Measurements from ENCODE around the gene RPS6KA6.

The RPS6KA6 gene

DNA sequence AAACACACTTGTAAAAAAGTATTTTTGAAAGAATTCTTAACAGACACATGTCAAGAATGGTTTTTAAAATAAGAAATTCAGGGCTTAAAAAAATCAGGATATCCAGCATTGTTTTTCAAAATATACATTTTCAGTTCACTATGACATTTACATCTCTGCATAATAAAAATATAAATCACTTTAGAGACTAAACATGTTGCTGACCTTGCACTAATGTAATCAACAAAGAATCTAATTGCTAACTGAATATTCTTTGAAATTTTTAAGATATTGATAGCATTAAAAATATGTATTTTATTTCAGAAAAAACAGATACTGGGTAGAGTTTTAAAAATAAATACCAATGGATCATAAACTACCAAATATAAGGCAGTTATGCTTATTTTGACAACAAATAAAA, 26.4 kb downstream of the RPS6KA6 start:
- H3K36me3 ChIP-seq (ENCODE audit: control insufficient read depth, insufficient read depth, low read length): no peaks in the 10 kb centered on the region
- H3K27me3 ChIP-seq (ENCODE audit: control insufficient read depth, insufficient read depth, low read length): no peaks in the 10 kb centered on the region
- no peak overlapping the region for H3K4me3 ChIP-seq (ENCODE audit: low read depth, low read length)
- peaks cover 3% of the 10 kb centered on the region for H3K4me1 ChIP-seq (ENCODE audit: control insufficient read depth, insufficient read depth, low read length)
- H3K9ac ChIP-seq (ENCODE audit: low read depth, low read length): no peak overlapping the region
- H3K9me3 ChIP-seq (ENCODE audit: control insufficient read depth, insufficient read depth, low read length): no peaks in the 10 kb centered on the region

GRCh38 chrX:84160736-84161135, 27.3 kb downstream of the RPS6KA6 start:
- H3K36me3 ChIP-seq (ENCODE audit: control insufficient read depth, insufficient read depth, low read length): no peaks in the 10 kb centered on the region
- H3K4me1 ChIP-seq (ENCODE audit: control insufficient read depth, insufficient read depth, low read length): peaks cover 3% of the 10 kb centered on the region

GRCh38 chrX:84156821-84157220, 31.2 kb downstream of the RPS6KA6 start:
- Histone ChIP-seq H3K36me3 (ENCODE audit: control insufficient read depth, insufficient read depth, low read length) (no peaks in the 10 kb centered on the region), H3K9ac (ENCODE audit: low read depth, low read length) (no peak overlapping the region), H3K9me3 (ENCODE audit: control insufficient read depth, insufficient read depth, low read length) (no peaks in the 10 kb centered on the region), H3K4me3 (ENCODE audit: low read depth, low read length) (no peak overlapping the region), H3K4me1 (ENCODE audit: control insufficient read depth, insufficient read depth, low read length) (peaks cover 3% of the 10 kb centered on the region), H3K27me3 (ENCODE audit: control insufficient read depth, insufficient read depth, low read length) (no peaks in the 10 kb centered on the region)

More at GRCh38 chrX:84160736-84161135, 27.3 kb downstream of the RPS6KA6 start:
- Histone ChIP-seq H3K4me3 (ENCODE audit: low read depth, low read length) (no peak overlapping the region), H3K9me3 (ENCODE audit: control insufficient read depth, insufficient read depth, low read length) (no peaks in the 10 kb centered on the region), H3K9ac (ENCODE audit: low read depth, low read length) (no peak overlapping the region), H3K27me3 (ENCODE audit: control insufficient read depth, insufficient read depth, low read length) (no peaks in the 10 kb centered on the region)

DNA sequence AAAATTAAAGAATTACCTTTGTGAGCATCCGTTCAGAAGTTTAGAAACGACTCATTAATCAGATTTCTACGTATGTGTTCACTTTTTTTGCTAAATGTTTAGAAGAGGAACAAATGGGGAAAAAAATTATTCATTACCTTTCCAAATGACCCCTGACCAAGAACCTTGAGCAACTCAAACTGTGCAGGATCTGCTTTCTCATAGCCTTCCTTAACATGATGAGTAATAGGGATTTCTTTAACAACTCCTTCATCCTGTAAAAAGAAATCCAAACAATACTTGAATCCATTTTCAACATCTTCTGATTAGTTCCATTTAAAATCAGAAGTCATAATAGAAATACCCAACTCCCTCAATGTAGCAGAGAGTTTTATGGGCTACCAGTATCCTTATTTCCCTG, 32.1 kb downstream of the RPS6KA6 start:
- Histone ChIP-seq H3K4me3 (ENCODE audit: low read depth, low read length) (no peak overlapping the region), H3K36me3 (ENCODE audit: control insufficient read depth, insufficient read depth, low read length) (no peaks in the 10 kb centered on the region), H3K9ac (ENCODE audit: low read depth, low read length) (no peak overlapping the region), H3K9me3 (ENCODE audit: control insufficient read depth, insufficient read depth, low read length) (no peaks in the 10 kb centered on the region), H3K4me1 (ENCODE audit: control insufficient read depth, insufficient read depth, low read length) (peaks cover under 1% of the 10 kb centered on the region), H3K27me3 (ENCODE audit: control insufficient read depth, insufficient read depth, low read length) (no peaks in the 10 kb centered on the region)

DNA sequence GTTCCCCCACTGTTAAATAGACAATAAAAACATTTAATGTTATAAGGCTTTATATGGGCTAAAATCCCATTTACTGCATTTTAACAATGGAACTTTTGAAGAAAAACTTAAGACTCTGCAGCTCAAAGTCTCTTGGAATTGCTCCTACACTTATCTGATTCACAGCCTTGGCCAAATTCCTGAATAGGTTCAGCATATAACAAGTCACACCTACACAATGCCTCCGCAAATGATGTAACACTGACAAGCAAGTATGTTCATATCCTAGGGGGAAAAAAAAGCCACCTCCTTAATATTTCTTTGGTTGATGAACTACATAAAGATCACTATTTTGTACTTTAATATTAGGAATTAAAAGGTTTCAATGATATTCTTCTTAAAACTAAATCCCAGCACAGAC, 34.5 kb downstream of the RPS6KA6 start:
- no peaks in the 10 kb centered on the region for H3K27me3 ChIP-seq (ENCODE audit: control insufficient read depth, insufficient read depth, low read length)
- H3K36me3 ChIP-seq (ENCODE audit: control insufficient read depth, insufficient read depth, low read length): no peaks in the 10 kb centered on the region
- H3K4me1 ChIP-seq (ENCODE audit: control insufficient read depth, insufficient read depth, low read length): no peaks in the 10 kb centered on the region
- no peak overlapping the region for H3K4me3 ChIP-seq (ENCODE audit: low read depth, low read length)
- H3K9me3 ChIP-seq (ENCODE audit: control insufficient read depth, insufficient read depth, low read length): no peaks in the 10 kb centered on the region
- no peak overlapping the region for H3K9ac ChIP-seq (ENCODE audit: low read depth, low read length)

GRCh38 chrX:84144991-84145390, 43.0 kb downstream of the RPS6KA6 start:
- Histone ChIP-seq H3K9me3 (ENCODE audit: control insufficient read depth, insufficient read depth, low read length) (no peaks in the 10 kb centered on the region), H3K9ac (ENCODE audit: low read depth, low read length) (no peak overlapping the region), H3K4me1 (ENCODE audit: control insufficient read depth, insufficient read depth, low read length) (no peaks in the 10 kb centered on the region), H3K27me3 (ENCODE audit: control insufficient read depth, insufficient read depth, low read length) (no peaks in the 10 kb centered on the region), H3K36me3 (ENCODE audit: control insufficient read depth, insufficient read depth, low read length) (no peaks in the 10 kb centered on the region), H3K4me3 (ENCODE audit: low read depth, low read length) (no peak overlapping the region)

DNA sequence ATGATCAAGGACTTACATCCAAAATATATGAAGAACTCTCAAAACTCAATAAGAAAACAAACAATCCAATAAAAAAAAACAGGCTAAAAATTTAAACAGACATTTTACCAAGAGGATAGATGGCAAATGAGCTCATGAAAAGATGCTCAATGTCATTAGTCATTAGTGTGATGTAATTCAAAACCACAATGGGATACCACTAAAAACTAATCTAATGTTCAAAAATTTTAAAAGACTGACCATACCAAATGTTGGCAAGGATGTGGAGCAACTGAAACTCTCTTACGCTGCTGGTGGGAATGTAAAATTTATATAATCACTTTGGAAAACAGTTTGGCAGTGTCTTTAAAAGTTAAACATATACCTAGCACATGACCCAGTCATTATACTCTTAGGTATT, 43.7 kb downstream of the RPS6KA6 start:
- no peaks in the 10 kb centered on the region for H3K27me3 ChIP-seq (ENCODE audit: control insufficient read depth, insufficient read depth, low read length)
- no peaks in the 10 kb centered on the region for H3K9me3 ChIP-seq (ENCODE audit: control insufficient read depth, insufficient read depth, low read length)
- H3K4me3 ChIP-seq (ENCODE audit: low read depth, low read length): no peak overlapping the region
- no peaks in the 10 kb centered on the region for H3K4me1 ChIP-seq (ENCODE audit: control insufficient read depth, insufficient read depth, low read length)
- H3K36me3 ChIP-seq (ENCODE audit: control insufficient read depth, insufficient read depth, low read length): no peaks in the 10 kb centered on the region
- no peak overlapping the region for H3K9ac ChIP-seq (ENCODE audit: low read depth, low read length)

GRCh38 chrX:84133023-84133422, 55.0 kb downstream of the RPS6KA6 start:
- no peaks in the 10 kb centered on the region for H3K27me3 ChIP-seq (ENCODE audit: control insufficient read depth, insufficient read depth, low read length)
- no peaks in the 10 kb centered on the region for H3K36me3 ChIP-seq (ENCODE audit: control insufficient read depth, insufficient read depth, low read length)
- no peak overlapping the region for H3K4me3 ChIP-seq (ENCODE audit: low read depth, low read length)
- no peaks in the 10 kb centered on the region for H3K9me3 ChIP-seq (ENCODE audit: control insufficient read depth, insufficient read depth, low read length)
- no peak overlapping the region for H3K9ac ChIP-seq (ENCODE audit: low read depth, low read length)
- H3K4me1 ChIP-seq (ENCODE audit: control insufficient read depth, insufficient read depth, low read length): no peaks in the 10 kb centered on the region

DNA sequence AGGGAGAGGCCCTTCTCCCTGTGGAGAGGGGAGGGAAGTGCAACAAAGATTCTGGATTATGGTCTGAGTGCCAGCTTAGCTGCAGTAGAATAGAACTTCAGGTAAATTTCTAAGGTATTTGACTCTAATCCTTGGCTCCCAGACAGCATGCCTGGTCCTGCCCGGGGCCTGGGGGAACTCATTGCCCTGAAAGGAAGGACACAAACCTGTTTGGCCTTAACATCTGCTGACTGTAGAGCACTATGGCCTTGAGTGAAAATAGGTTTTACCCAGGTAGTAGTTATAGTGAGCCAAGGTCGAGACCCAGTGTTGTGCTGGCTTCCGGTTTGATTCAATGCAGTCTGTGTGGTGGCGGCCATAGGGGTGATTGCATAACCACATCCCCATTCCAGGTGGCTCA, 64.4 kb downstream of the RPS6KA6 start:
- Histone ChIP-seq H3K9ac (ENCODE audit: low read depth, low read length) (no peak overlapping the region), H3K4me1 (ENCODE audit: control insufficient read depth, insufficient read depth, low read length) (no peaks in the 10 kb centered on the region), H3K36me3 (ENCODE audit: control insufficient read depth, insufficient read depth, low read length) (no peaks in the 10 kb centered on the region), H3K9me3 (ENCODE audit: control insufficient read depth, insufficient read depth, low read length) (peaks cover 4% of the 10 kb centered on the region), H3K4me3 (ENCODE audit: low read depth, low read length) (no peak overlapping the region), H3K27me3 (ENCODE audit: control insufficient read depth, insufficient read depth, low read length) (no peaks in the 10 kb centered on the region)

DNA sequence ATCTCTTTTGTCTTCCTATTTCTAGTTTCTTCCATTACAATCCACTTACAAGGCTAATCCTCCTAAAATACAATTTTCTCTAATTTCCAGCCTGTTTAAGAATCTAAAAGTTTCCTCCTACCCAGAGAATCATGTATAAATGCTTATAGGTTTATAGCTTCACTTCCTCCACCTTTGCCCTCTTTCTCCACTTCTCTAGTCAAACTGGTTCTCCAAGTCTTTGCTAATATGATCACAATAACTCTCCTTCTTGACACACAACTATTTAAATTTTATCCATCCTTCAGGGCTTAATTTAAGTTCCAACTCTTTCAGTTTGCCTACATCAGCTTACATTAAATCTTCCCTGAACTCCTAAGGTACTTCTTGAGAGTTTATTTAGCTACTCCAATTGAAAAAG, 69.2 kb downstream of the RPS6KA6 start:
- Histone ChIP-seq H3K36me3 (ENCODE audit: control insufficient read depth, insufficient read depth, low read length) (no peaks in the 10 kb centered on the region), H3K9ac (ENCODE audit: low read depth, low read length) (no peak overlapping the region), H3K4me3 (ENCODE audit: low read depth, low read length) (no peak overlapping the region), H3K27me3 (ENCODE audit: control insufficient read depth, insufficient read depth, low read length) (no peaks in the 10 kb centered on the region), H3K4me1 (ENCODE audit: control insufficient read depth, insufficient read depth, low read length) (no peaks in the 10 kb centered on the region), H3K9me3 (ENCODE audit: control insufficient read depth, insufficient read depth, low read length) (peaks cover 4% of the 10 kb centered on the region)

- H3K27me3 ChIP-seq (ENCODE audit: control insufficient read depth, insufficient read depth, low read length): no peaks in the 10 kb centered on the region
- H3K9me3 ChIP-seq (ENCODE audit: control insufficient read depth, insufficient read depth, low read length): peaks cover 4% of the 10 kb centered on the region
- H3K4me1 ChIP-seq (ENCODE audit: control insufficient read depth, insufficient read depth, low read length): no peaks in the 10 kb centered on the region
- no peak overlapping the region for H3K4me3 ChIP-seq (ENCODE audit: low read depth, low read length)
- H3K36me3 ChIP-seq (ENCODE audit: control insufficient read depth, insufficient read depth, low read length): no peaks in the 10 kb centered on the region
- no peak overlapping the region for H3K9ac ChIP-seq (ENCODE audit: low read depth, low read length)
These were observed 69.7 kb downstream of the RPS6KA6 start for GRCh38 chrX:84118315-84118714.

DNA sequence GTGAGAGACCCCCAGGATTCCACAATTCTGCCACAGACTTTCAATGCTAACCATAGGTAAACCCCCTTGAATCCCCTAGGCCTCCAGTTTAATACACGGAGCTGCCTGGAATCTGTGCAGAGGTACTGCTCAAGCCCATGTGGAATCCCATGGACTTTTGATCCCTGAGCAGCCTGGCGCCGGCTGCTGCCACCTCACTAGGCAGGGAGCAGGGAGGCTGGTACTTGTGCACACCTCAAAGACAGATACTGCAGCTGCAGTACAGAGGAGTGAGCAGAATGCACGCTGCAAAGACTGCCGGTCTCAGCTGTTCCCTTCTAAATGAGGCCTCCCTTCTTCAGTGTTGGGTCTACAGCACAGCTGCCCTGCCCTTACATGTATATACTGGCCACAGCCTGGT, 79.4 kb downstream of the RPS6KA6 start:
- Histone ChIP-seq H3K9ac (ENCODE audit: low read depth, low read length) (no peak overlapping the region), H3K9me3 (ENCODE audit: control insufficient read depth, insufficient read depth, low read length) (no peaks in the 10 kb centered on the region), H3K4me3 (ENCODE audit: low read depth, low read length) (no peak overlapping the region), H3K27me3 (ENCODE audit: control insufficient read depth, insufficient read depth, low read length) (no peaks in the 10 kb centered on the region), H3K36me3 (ENCODE audit: control insufficient read depth, insufficient read depth, low read length) (peaks cover 2% of the 10 kb centered on the region), H3K4me1 (ENCODE audit: control insufficient read depth, insufficient read depth, low read length) (no peaks in the 10 kb centered on the region)

DNA sequence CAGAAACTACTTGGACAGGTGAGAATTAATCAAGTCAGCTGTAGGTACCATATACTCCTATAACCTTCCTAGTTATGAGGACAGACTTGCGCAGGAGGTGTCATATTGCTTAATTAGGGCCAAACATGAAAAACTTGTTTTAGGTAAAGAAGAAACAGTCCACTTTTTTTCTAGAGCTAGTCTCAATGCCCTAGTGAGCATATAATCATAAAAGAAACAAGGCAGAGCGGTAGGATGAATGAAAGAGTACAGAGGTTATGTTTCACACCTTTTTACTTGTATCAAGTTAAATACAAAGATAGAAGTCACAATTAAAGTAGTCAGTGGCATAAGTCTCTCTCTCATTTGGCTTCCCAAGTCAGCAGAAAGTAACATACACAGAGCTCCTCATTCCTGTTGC, 88.9 kb downstream of the RPS6KA6 start:
- H3K9ac ChIP-seq (ENCODE audit: low read depth, low read length): no peak overlapping the region
- no peaks in the 10 kb centered on the region for H3K27me3 ChIP-seq (ENCODE audit: control insufficient read depth, insufficient read depth, low read length)
- H3K4me1 ChIP-seq (ENCODE audit: control insufficient read depth, insufficient read depth, low read length): no peaks in the 10 kb centered on the region
- H3K9me3 ChIP-seq (ENCODE audit: control insufficient read depth, insufficient read depth, low read length): no peaks in the 10 kb centered on the region
- H3K36me3 ChIP-seq (ENCODE audit: control insufficient read depth, insufficient read depth, low read length): no peaks in the 10 kb centered on the region
- no peak overlapping the region for H3K4me3 ChIP-seq (ENCODE audit: low read depth, low read length)

All from iPS-15b (cell line).